ENCODE measurements around the gene NOL3. TPM values are rescaled to one million over a fixed set of nuclear protein-coding genes. Genes with fewer than 3 reads are reported as not detected.

NOL3 gene
- total and polyA plus RNA-seq, 4 donors, result 3.0 to 18.0 (median 10.7) TPM

DNA sequence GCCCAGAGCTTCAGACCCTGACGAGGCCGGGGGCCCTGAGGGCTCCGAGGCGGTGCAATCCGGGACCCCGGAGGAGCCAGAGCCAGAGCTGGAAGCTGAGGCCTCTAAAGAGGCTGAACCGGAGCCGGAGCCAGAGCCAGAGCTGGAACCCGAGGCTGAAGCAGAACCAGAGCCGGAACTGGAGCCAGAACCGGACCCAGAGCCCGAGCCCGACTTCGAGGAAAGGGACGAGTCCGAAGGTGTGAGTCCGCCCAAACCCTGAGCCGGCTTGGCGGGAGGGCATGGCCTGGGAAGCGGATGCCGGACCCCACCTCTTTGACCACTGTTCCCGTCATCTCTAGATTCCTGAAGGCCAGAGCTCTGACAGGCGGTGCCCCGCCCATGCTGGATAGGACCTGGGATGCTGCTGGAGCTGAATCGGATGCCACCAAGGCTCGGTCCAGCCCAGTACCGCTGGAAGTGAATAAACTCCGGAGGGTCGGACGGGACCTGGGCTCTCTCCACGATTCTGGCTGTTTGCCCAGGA, 4.4 kb downstream of the NOL3 start:
- no peak for DNase-seq (ENCODE audit: low spot score)
- no peaks in the 10 kb centered on the region for H3K9me3 ChIP-seq (ENCODE audit: control insufficient read depth in 4 of 4, low read length in 3 of 4)
- no peaks in the 10 kb centered on the region for H3K36me3 ChIP-seq (ENCODE audit: control insufficient read depth in 4 of 4, insufficient read depth in 3 of 4, low read depth in 1 of 4, low read length in 3 of 4)
- H3K9ac ChIP-seq (ENCODE audit: low read depth in 1 of 2, low read length in 2 of 2), result no peak overlapping the region
- TF ChIP-seq, protein P1, sequence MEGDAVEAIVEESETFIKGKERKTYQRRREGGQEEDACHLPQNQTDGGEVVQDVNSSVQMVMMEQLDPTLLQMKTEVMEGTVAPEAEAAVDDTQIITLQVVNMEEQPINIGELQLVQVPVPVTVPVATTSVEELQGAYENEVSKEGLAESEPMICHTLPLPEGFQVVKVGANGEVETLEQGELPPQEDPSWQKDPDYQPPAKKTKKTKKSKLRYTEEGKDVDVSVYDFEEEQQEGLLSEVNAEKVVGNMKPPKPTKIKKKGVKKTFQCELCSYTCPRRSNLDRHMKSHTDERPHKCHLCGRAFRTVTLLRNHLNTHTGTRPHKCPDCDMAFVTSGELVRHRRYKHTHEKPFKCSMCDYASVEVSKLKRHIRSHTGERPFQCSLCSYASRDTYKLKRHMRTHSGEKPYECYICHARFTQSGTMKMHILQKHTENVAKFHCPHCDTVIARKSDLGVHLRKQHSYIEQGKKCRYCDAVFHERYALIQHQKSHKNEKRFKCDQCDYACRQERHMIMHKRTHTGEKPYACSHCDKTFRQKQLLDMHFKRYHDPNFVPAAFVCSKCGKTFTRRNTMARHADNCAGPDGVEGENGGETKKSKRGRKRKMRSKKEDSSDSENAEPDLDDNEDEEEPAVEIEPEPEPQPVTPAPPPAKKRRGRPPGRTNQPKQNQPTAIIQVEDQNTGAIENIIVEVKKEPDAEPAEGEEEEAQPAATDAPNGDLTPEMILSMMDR (IDR thresholded peaks at IDR 0.05; ENCODE audit: low read depth, low read length, missing input control), result no peak
- TF ChIP-seq SP1 (IDR thresholded peaks at IDR 0.05), result no peak
- TF ChIP-seq NR2F2 (IDR thresholded peaks at IDR 0.05), result no peak
- no peak for TF ChIP-seq GABPA (IDR thresholded peaks at IDR 0.05 in 1 of 2, conservative IDR thresholded peaks at IDR 0.05 in 1 of 2)
- TF ChIP-seq RXRA (IDR thresholded peaks at IDR 0.05), result no peak
- WGBS, result 59% methylated on average over 31 of the region's 31 CpGs
- no peaks in the 10 kb centered on the region for H3K27me3 ChIP-seq (ENCODE audit: control insufficient read depth in 4 of 4, insufficient read depth in 4 of 4, low read length in 3 of 4)
- peaks cover 12 to 38% (median 23%) of the 10 kb centered on the region in 4 donors for H3K4me1 ChIP-seq (ENCODE audit: control insufficient read depth in 4 of 4, insufficient read depth in 4 of 4, low read length in 3 of 4)
- peak overlapping the region in 1 of 2 donors; percentile 66 for H3K27ac ChIP-seq (ENCODE audit: low read depth in 1 of 2, low read length in 2 of 2)
- H3K4me3 ChIP-seq (ENCODE audit: low read depth in 1 of 3, low read length in 3 of 3), result peak overlapping the region in 1 of 3 donors; percentile 38

DNA sequence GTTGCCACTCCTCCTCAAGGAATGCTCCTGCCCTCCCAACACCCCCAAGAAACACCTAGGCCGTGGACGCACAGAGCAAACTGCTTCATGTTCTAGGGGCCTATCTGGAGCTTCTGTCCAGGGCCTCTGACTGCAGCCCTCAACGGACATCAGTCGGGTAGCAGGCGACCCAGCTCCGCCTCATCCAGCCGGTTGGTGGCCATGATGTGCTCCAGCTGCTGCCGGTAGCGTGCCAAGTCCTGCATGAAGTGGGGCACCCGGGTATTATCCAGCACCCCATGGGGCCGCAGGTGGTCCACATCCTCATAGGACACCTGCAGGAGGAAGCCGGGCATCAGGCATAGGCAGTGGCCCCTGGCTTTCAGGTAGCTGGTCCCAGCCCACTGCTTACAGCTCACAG, 6.3 kb downstream of the NOL3 start:
- no peak for DNase-seq (ENCODE audit: low spot score)
- no peaks in the 10 kb centered on the region for H3K9me3 ChIP-seq (ENCODE audit: control insufficient read depth in 4 of 4, low read length in 3 of 4)
- no peaks in the 10 kb centered on the region for H3K36me3 ChIP-seq (ENCODE audit: control insufficient read depth in 4 of 4, insufficient read depth in 3 of 4, low read depth in 1 of 4, low read length in 3 of 4)
- H3K9ac ChIP-seq (ENCODE audit: low read depth in 1 of 2, low read length in 2 of 2), result no peak overlapping the region
- H3K27ac ChIP-seq (ENCODE audit: low read depth in 1 of 2, low read length in 2 of 2), result no peak overlapping the region
- H3K4me3 ChIP-seq (ENCODE audit: low read depth in 1 of 3, low read length in 3 of 3), result no peak overlapping the region
- 95% methylated on average over 12 of the region's 12 CpGs for WGBS
- H3K27me3 ChIP-seq (ENCODE audit: control insufficient read depth in 4 of 4, insufficient read depth in 4 of 4, low read length in 3 of 4), result no peaks in the 10 kb centered on the region
- H3K4me1 ChIP-seq (ENCODE audit: control insufficient read depth in 4 of 4, insufficient read depth in 4 of 4, low read length in 3 of 4), result peaks cover 12 to 33% (median 20%) of the 10 kb centered on the region in 4 donors
- TF ChIP-seq SP1 (IDR thresholded peaks at IDR 0.05), result no peak
- TF ChIP-seq, protein P2, sequence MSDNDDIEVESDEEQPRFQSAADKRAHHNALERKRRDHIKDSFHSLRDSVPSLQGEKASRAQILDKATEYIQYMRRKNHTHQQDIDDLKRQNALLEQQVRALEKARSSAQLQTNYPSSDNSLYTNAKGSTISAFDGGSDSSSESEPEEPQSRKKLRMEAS (IDR thresholded peaks at IDR 0.05), result no peak
- no peak for TF ChIP-seq TAF1 (conservative IDR thresholded peaks at IDR 0.05)
- TF ChIP-seq, protein P3, sequence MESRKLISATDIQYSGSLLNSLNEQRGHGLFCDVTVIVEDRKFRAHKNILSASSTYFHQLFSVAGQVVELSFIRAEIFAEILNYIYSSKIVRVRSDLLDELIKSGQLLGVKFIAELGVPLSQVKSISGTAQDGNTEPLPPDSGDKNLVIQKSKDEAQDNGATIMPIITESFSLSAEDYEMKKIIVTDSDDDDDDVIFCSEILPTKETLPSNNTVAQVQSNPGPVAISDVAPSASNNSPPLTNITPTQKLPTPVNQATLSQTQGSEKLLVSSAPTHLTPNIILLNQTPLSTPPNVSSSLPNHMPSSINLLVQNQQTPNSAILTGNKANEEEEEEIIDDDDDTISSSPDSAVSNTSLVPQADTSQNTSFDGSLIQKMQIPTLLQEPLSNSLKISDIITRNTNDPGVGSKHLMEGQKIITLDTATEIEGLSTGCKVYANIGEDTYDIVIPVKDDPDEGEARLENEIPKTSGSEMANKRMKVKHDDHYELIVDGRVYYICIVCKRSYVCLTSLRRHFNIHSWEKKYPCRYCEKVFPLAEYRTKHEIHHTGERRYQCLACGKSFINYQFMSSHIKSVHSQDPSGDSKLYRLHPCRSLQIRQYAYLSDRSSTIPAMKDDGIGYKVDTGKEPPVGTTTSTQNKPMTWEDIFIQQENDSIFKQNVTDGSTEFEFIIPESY (IDR thresholded peaks at IDR 0.05), result no peak
- no peak for TF ChIP-seq FOXA2 (IDR thresholded peaks at IDR 0.05)
- no peak for TF ChIP-seq NR2F2 (IDR thresholded peaks at IDR 0.05)
- TF ChIP-seq, protein P1 (IDR thresholded peaks at IDR 0.05; ENCODE audit: low read depth, low read length, missing input control), result no peak
- TF ChIP-seq HNF4A (conservative IDR thresholded peaks at IDR 0.05), result no peak
- TF ChIP-seq GABPA (IDR thresholded peaks at IDR 0.05 in 1 of 2, conservative IDR thresholded peaks at IDR 0.05 in 1 of 2), result no peak

All from liver (tissue), 9 donors.